HG03457 (cell line): Measurements from ENCODE around the gene C2orf78.
A peak's percentile ranks its signal among the peaks of the same experiment; 100 is the strongest.
"Not testable (repeated sequence)": the region's sequence is repeated elsewhere in the genome, so short reads cannot be mapped to it uniquely, and the experiment has no call there.

ENCODE experiments used
- ATAC-seq: cut with Tn5 transposase; IDR thresholded peaks from one replicate; pipeline ENCODE4 v1.9.1; 2021; ENCODE audit warnings: moderate number of reproducible peaks; ENCODE audit not compliant: unreplicated experiment

Gene C2orf78

GRCh38 chr2:73783883-73784282, at the start of gene C2orf78:
TSS of gene C2orf78 (plus strand) at chr2:73784183. CDS start at chr2:73784310, 127 bp downstream.
- not testable (repeated sequence) for ATAC-seq

- no peak for ATAC-seq
Measured at GRCh38 chr2:73736378-73736777, 47.6 kb upstream of the C2orf78 start.

- ATAC-seq = peak; percentile 87
Measured at GRCh38 chr2:73736855-73737779, 46.9 kb upstream of the C2orf78 start, which contains the start of gene TPRKB. TSS of gene TPRKB (minus strand) at chr2:73737345. CDS start at chr2:73734569, 2,776 bp downstream.

DNA sequence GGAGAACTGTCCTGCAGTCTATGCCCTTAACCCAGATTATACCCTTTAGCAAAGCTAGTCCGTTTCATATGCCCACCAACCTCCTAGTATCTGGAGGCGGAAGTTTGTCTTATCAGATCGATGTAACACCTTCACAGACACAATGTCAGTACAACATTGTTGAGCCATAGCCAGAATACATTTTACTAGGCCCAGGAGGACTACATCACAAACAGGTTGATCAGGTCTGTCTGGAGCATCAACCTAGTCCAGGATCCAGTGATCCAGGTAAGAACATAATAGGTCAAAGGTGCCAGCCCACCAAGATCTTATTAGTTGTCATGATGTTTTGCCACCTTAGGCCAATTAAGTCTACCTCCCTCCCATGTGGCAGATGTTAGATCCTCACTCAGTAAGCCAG, 44.9 kb upstream of the C2orf78 start:
- ATAC-seq = no peak

GRCh38 chr2:73740767-73741166, 43.2 kb upstream of the C2orf78 start:
- ATAC-seq = no peak

GRCh38 chr2:73746015-73746876, 37.7 kb upstream of the C2orf78 start:
- ATAC-seq = no peak

DNA sequence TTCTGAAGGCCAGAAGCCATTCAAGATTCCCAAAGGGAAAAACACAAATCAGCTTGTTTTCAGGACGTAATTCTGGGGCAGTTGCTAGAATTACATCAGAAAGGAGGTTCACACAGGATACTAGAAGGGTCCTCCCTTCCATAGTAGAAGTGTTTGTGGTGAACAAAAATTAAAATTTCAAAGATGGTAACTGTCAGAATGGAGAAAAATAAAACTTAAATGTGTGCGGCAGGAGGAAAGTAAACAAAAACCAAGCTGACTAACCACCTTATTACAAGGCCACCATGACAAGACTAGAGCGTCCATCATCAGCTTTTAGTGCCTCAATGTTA, 37.1 kb upstream of the C2orf78 start:
- ATAC-seq = no peak

DNA sequence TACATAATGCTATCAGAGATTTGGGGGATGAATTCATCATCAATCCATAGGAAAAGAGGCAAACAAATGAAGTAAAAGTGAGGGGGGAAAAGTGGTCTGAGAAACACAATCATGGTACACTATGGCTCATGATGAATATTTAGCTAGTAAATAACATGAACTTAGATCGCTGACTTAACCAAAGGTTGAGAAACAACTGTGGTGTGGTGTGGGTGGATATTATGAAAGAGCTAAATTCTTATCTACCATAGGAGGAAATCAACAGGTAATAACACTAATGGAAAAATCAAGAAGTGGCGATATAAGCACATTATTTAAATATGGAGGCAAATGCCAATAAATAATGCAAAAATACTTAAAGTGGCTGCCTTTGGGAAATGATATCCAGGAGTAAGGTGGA, 34.7 kb upstream of the C2orf78 start:
- no peak for ATAC-seq

DNA sequence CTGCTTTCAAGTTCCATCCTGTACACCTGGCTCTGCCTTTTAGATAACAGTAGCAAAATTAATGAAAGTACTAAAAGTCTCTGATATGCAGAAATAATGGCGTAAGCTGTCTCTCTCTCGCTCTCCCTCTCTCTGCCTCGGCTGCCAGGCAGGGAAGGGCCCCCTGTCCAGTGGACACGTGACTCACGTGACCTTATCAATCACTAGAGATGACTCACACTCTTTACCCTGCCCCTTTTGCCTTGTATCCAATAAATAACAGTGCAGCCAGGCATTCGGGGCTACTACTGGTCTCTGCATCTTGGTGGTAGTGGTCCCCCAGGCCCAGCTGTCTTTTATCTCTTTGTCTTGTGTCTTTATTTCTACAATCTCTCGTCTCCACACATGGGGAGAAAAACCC, 29.7 kb upstream of the C2orf78 start:
- not testable (repeated sequence) for ATAC-seq

DNA sequence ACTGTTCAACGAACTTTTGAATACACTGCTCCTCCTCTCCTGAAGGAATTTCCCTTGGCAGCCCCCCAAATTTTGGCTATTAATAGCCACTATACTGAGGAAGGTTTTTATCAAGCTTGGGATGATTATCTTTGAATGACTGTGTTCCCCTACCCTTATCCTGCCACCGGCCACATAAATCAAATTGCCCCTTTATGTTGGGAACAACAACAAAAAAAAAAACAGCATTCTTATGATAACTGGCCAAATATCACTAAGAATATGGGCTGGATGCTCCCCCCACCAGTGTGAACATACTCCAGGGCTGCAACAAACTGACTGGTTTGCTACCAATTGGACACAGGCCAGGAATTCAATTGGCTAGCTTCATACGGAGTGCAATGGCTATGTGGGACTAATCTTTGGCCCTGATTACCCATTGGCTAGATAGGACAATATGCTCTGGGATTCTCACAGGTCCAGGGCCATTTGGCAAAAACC, 24.7 kb upstream of the C2orf78 start:
- no peak for ATAC-seq

- no peak for ATAC-seq
Measured at GRCh38 chr2:73759904-73760303, 24.1 kb upstream of the C2orf78 start.

DNA sequence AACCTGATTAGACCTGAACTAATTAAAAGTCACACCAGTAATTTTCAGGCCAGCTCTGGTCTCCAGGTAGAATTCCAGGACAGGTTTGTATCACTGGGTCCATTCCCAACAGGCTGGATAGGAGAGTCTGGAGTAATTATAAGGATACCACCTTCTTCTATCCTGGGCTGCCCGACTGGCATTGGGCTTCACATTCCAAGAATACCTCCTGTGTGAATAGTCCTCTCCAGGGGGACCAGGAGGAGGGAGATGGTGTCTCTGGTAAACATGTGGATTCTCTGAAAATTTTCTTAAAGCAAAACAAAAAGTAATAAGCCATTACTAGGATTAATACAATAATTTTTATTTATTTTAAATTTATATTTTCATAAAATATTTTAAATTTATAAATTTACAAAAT, 21.4 kb upstream of the C2orf78 start:
- ATAC-seq = no peak

DNA sequence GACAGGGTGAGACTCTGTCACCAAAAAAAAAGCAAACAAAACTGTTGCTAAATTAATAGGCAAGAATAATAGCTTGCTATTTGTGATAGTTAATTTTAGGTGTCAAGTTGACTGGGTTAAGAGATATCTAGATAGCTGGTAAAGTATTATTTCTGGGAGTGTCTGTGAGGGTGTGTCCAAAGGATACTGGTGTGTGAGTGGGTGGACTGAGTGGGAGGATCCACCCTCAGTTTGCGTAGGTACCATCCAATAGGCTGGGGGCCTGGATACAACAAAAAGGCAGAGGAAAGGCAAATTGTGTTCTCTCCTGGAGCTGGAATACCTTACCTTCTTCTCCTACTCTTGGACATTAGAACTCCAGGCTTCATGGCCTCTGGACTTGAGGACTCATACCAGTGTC, 19.0 kb upstream of the C2orf78 start:
- ATAC-seq = no peak

DNA sequence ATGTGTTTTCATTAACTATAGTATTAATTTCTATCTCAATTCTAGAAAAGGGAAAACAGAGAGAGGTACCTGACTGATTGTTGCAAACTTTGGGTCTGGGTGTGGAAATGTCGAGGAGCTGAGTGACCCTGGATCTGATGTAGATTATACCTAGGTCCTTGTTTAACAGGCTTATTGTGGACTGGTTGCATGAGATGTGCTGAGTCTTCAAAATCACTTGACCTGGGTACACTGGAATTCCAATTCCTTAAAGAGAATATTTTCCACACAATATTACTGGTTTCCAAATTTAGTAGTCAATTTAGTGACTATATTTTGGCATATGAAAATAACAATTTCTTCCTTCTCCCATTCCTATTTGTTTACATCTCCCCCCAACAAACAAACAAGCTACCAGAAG, 17.6 kb upstream of the C2orf78 start:
- no peak for ATAC-seq

GRCh38 chr2:73766994-73767393, 17.0 kb upstream of the C2orf78 start:
- ATAC-seq = no peak

DNA sequence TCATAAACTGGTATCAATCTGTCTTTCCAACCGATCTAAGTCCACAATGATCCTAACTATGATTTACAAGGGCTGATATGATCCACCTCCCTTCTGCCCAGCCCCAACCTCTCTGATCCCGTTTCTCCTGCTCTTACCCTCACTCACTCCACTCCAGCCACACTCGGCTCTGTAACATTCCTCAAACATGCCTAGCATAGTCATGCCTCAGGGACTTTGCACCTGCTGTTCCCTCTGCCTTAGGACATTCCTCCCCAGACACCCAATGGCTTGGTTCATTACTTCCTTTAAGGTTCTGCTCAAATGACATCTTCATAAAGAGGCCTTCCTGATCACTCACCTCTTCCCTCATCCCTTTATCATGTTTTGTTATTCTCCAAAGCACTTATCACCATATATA, 13.3 kb upstream of the C2orf78 start:
- no peak for ATAC-seq

GRCh38 chr2:73772819-73773218, 11.2 kb upstream of the C2orf78 start:
- ATAC-seq = no peak

DNA sequence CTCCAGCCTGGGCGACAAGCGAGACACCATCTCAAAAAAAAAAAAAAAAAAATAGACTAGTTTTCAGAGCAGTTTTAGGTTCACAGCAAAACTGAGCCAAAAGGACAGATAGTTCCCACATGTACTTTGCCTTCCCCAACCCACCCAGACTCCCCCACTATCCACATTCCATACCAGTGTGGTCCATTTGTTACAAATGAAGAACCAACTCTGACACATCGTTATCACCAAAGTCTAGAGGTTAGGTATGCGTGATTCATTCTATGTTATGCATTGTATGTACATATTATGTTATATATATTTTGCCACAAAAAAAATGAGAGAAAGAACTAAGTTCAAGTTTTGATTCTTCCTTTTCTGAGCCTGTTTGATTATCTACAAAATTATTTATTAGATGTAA, 7.6 kb upstream of the C2orf78 start:
- ATAC-seq = no peak

- no peak for ATAC-seq
Measured at GRCh38 chr2:73776869-73777519, 7.0 kb upstream of the C2orf78 start.

DNA sequence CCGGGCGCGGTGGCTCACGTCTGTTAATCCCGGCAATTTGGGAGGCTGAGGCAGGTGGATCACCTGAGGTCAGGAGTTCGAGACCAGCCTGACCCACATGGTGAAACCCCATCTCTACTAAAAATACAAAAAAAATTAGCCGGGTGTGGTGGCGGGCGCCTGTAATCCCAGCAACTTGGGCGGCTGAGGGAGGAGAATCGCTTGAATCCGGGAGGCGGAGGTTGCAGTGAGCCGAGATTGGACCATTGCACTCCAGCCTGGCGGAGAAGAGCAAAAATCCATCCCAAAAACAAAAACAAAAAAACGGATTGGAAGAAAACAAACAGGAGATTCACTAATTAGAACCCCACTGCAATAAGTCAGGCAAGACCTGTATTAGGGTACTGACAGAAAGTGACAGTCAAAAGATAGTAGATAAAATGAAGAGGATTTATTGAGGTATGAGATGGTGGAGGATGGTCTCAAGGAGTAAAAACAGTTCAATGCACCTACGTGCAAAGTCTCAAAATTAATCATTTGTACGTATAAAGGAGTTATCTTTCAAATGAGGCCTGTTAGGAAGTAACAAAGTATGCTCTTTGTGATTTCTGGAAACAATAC, 5.0 kb upstream of the C2orf78 start:
- not testable (repeated sequence) for ATAC-seq
